Kidney capillary endothelial cell (primary cell): ENCODE results near the gene ACE.

Experiments used
- DNase-seq: peaks from one replicate; pipeline ENCODE4 v3.0.0-alpha.2; 2018; ENCODE audit warnings: low spot score

The ACE gene

GRCh38 chr17:63537991-63538692 lies 61.3 kb downstream of the ACE start:
- DNase-seq, result no peak

- DNase-seq, result no peak
Measured at GRCh38 chr17:63538693-63539595, 62.1 kb downstream of the ACE start.

GRCh38 chr17:63540590-63540989 lies 63.7 kb downstream of the ACE start:
- no peak for DNase-seq

- DNase-seq, result no peak
Measured at GRCh38 chr17:63542218-63542545, 65.3 kb downstream of the ACE start.

- DNase-seq, result no peak
Measured at GRCh38 chr17:63542942-63543821, 66.3 kb downstream of the ACE start.

- no peak for DNase-seq
Measured at GRCh38 chr17:63543822-63544420, 67.1 kb downstream of the ACE start.

DNA sequence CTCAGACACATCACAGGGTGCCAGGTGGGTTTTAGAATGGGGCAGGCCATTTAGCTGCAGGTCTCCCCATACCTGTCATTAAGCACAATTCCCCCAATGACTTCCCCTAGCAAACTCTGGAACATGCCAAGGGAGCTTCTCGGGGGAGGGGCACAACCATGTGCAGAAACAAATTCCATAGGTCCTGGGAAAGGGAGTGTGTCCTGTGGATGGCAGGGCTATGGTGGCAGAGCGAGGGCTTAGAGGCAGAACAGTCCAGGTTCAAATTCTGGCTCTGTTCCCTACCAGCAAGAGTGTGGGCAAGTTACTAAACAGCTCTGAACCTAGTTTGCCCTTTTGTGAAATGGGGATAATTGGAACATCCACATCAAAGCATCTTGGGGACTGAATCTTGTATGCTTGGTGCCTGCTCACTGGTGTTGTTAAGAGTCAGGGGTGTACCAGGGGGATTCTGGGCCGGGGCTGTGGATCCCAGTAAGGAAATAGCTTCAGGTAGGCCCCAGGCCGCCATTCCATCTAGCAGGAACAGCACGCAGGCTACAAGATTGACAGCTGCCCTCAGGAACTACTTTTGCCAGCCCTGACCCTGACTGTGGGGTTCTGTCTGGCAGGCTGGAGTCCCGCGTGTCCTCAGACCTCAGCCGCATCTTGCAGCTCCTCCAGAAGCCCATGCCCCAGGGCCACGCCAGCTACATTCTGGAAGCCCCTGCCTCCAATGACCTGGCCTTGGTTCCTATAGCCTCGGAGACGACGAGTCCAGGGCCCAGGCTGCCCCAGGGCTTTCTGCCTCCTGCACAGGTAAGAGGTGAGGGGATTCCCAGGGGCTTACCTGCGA lies 67.8 kb downstream of the ACE start:
- no peak for DNase-seq

GRCh38 chr17:63546308-63547082 lies 69.6 kb downstream of the ACE start:
- no peak for DNase-seq

- no peak for DNase-seq
Measured at GRCh38 chr17:63547083-63547523, 70.2 kb downstream of the ACE start.
